ENCODE data around the gene PER1. TPM values are rescaled to one million over a fixed set of nuclear protein-coding genes. Genes with fewer than 3 reads are reported as not detected.

The PER1 gene
- total and polyA plus RNA-seq, 2 of the 13 experiments (the other 11 are each of a cell fraction or from before 2014, with no cell fraction given) = 2.6 to 3.6 TPM

DNA sequence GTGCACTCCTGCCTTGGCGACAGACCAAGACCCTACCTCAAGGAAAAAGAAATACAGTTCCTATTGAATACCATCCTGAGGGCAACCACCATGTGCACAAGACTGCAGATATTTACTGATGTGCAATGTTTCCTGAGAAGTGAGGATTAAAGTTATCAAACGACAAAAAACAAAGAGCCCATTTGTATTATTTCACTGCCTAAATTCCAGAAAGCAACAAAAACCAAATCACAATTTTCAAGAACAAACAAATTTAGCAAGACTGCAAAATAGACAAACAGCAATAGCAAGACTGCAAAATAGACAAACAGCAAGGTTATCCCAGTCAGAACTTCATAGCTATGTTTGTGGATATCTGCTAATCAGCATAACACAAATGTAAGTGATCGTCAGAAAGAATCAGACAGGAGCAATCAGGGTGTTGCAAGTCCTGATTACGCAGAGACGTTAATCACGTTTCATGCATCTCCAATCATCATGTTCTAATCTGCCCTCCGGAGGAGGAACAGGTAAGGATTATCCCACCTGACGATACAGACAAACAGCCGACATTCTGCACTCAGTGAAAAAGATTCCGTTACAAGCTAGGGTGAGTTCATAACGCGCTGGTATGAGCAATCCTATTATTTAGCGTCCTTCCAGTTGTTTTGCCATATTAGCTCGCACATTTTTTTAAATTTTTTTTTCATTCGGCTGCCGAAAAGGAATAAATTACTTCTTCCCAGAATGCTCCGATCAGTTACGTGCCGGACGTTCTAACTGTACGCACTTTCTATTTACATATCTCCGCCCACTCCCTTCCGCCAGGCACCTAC is 21.1 kb upstream of the PER1 start (continued):
- TF ChIP-seq HNF1A (IDR thresholded peaks at IDR 0.05; ENCODE audit: low read depth) (no peak; the same call in 1 of the 2 replicates), HNF1A (CRISPR knock-in tag; IDR thresholded peaks at IDR 0.05; ENCODE audit: borderline replicate concordance) (peak; percentile 74; the same call in 1 of the 2 replicates), ZMAT5 (CRISPR knock-in tag; IDR thresholded peaks at IDR 0.05; ENCODE audit: borderline replicate concordance, low read depth) (no peak), SMC3 (IDR thresholded peaks at IDR 0.05; ENCODE audit: low read length) (no peak), ZNF83 (CRISPR knock-in tag; IDR thresholded peaks at IDR 0.05; ENCODE audit: borderline replicate concordance) (no peak), ELF1 (CRISPR knock-in tag; IDR thresholded peaks at IDR 0.05) (peak; percentile 73), LCORL (IDR thresholded peaks at IDR 0.05) (peak; percentile 72; the same call in 1 of the 2 replicates), LCORL (CRISPR knock-in tag; IDR thresholded peaks at IDR 0.05) (no peak; the same call in 1 of the 2 replicates), AKNA (CRISPR knock-in tag; IDR thresholded peaks at IDR 0.05; ENCODE audit: borderline replicate concordance) (peak; percentile 90), KAT8 (CRISPR knock-in tag; IDR thresholded peaks at IDR 0.05) (peak; percentile 94), HNRNPK (IDR thresholded peaks at IDR 0.05; ENCODE audit: low read depth, low read length, poor library complexity, severe bottlenecking) (no peak), KDM5B (CRISPR knock-in tag; IDR thresholded peaks at IDR 0.05; ENCODE audit: borderline replicate concordance) (no peak), ZNF230 (CRISPR knock-in tag; IDR thresholded peaks at IDR 0.05) (no peak)
- TF ChIP-seq, protein P1, sequence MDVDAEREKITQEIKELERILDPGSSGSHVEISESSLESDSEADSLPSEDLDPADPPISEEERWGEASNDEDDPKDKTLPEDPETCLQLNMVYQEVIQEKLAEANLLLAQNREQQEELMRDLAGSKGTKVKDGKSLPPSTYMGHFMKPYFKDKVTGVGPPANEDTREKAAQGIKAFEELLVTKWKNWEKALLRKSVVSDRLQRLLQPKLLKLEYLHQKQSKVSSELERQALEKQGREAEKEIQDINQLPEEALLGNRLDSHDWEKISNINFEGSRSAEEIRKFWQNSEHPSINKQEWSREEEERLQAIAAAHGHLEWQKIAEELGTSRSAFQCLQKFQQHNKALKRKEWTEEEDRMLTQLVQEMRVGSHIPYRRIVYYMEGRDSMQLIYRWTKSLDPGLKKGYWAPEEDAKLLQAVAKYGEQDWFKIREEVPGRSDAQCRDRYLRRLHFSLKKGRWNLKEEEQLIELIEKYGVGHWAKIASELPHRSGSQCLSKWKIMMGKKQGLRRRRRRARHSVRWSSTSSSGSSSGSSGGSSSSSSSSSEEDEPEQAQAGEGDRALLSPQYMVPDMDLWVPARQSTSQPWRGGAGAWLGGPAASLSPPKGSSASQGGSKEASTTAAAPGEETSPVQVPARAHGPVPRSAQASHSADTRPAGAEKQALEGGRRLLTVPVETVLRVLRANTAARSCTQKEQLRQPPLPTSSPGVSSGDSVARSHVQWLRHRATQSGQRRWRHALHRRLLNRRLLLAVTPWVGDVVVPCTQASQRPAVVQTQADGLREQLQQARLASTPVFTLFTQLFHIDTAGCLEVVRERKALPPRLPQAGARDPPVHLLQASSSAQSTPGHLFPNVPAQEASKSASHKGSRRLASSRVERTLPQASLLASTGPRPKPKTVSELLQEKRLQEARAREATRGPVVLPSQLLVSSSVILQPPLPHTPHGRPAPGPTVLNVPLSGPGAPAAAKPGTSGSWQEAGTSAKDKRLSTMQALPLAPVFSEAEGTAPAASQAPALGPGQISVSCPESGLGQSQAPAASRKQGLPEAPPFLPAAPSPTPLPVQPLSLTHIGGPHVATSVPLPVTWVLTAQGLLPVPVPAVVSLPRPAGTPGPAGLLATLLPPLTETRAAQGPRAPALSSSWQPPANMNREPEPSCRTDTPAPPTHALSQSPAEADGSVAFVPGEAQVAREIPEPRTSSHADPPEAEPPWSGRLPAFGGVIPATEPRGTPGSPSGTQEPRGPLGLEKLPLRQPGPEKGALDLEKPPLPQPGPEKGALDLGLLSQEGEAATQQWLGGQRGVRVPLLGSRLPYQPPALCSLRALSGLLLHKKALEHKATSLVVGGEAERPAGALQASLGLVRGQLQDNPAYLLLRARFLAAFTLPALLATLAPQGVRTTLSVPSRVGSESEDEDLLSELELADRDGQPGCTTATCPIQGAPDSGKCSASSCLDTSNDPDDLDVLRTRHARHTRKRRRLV (CRISPR knock-in tag; IDR thresholded peaks at IDR 0.05) = peak; percentile 100

Data from HepG2 (cell line).